Naive thymus-derived CD8-positive, alpha-beta T cell (primary cell): ENCODE measurements around the gene TM4SF18. TPM values are rescaled to one million over a fixed set of nuclear protein-coding genes. Genes with fewer than 3 reads are reported as not detected.

ENCODE experiments used
- polyA plus RNA-seq, 3 donors: library from polyadenylated mRNA; unstranded; fragments of 300-500 nt; fragmentation: Illumina TruSeq; gene quantifications; one replicate each; pipeline ENCODE4 v1.2.3, GENCODE V29; 2021
- total RNA-seq, 8 experiments: library from RNA in 2 of 8; stranded (reverse) in 2 of 8; gene quantifications; one replicate each; pipeline ENCODE4 v1.2.3 and lab custom pipeline; 2021 to 2026

The TM4SF18 gene
- total and polyA plus RNA-seq, 5 experiments from 2014 or later = not detected

Other genes starting within 250 kb of the TM4SF18 start
- gene HLTF, start 247.1 kb downstream of the TM4SF18 start, total RNA-seq = 10 to 100 TPM; 29.0 to 34.6 TPM
- gene HLTF, start 247.1 kb downstream of the TM4SF18 start, polyA plus RNA-seq = 10 to 100 TPM; 26.1 to 31.3 (median 31.0) TPM
- 10 to 100 TPM; 33.1 to 33.2 TPM for gene HPS3, start 204.0 kb downstream of the TM4SF18 start, total RNA-seq
- gene HPS3, start 204.0 kb downstream of the TM4SF18 start, polyA plus RNA-seq = 10 to 100 TPM; 31.5 to 41.0 (median 34.8) TPM
- gene CP, start 111.8 kb downstream of the TM4SF18 start, total RNA-seq = not detected
- under 1 TPM in 2 of 3 donors, not detected in 1; 0.20 to 0.30 TPM for gene CP, start 111.8 kb downstream of the TM4SF18 start, polyA plus RNA-seq
- gene TM4SF1, start 44.0 kb upstream of the TM4SF18 start, total RNA-seq = not detected
- gene TM4SF1, start 44.0 kb upstream of the TM4SF18 start, polyA plus RNA-seq = not detected
- not detected for gene TM4SF4, start 141.1 kb upstream of the TM4SF18 start, total RNA-seq
- gene TM4SF4, start 141.1 kb upstream of the TM4SF18 start, polyA plus RNA-seq = not detected